HepG2 (cell line): ENCODE results near the gene DNAJA1. TPM values are rescaled to one million over a fixed set of nuclear protein-coding genes. Genes with fewer than 3 reads are reported as not detected.

Experiments
- ATAC-seq: fragments of 200-7000 bp; cut with Tn5 transposase; 3 replicates; pipeline ENCODE4 v1.9.1; 2020; ENCODE audit warnings: mild to moderate bottlenecking, moderate library complexity
- BruUV-seq: library from RNA; stranded (reverse); fragments of 400-500 nt; replicated peaks from 2 replicates; lab custom pipeline; 2021; lab: Mats Ljungman, UMichigan
- CTCF ChIA-PET: fragments of 300-600 bp; formaldehyde crosslinking; extraction: SDS; loops from one replicate; lab custom pipeline; 2021; ENCODE audit warnings: low total read pairs, inconsistent platforms, low intra/inter-chr PET ratio; lab: Yijun Ruan, JAX
- POLR2A ChIA-PET: fragments of 350-600 bp; sonication (Branson Sonifier 250); formaldehyde crosslinking; loops from one replicate; lab custom pipeline; 2020; ENCODE audit warnings: antibody characterized with exemption, inconsistent platforms; lab: Yijun Ruan, JAX
- DNase-seq: peaks from one replicate; pipeline ENCODE4 v3.0.0-alpha.2; 2015; ENCODE audit warnings: low spot score
- FAIRE-seq: peaks from 3 replicates; lab custom pipeline; 2011; peaks lifted over from hg19 to GRCh38; lab: Jason Lieb, UNC
- H2AFZ ChIP-seq: one replicate; pipeline ENCODE4 v1.6.1; 2011; ENCODE audit warnings: low read length, inconsistent platforms
- H3K27ac ChIP-seq: fragments of 300-600 bp; 3 replicates; pipeline ENCODE4 v1.8.0; 2011; ENCODE audit warnings: mixed run types, mild to moderate bottlenecking, mixed read lengths, low read length, inconsistent platforms; ENCODE audit not compliant: insufficient read depth; ENCODE audit errors: extremely low read length
- H3K27me3 ChIP-seq, 2 experiments: fragments of 200-600 bp in 1 of 2; 2 replicates in 1 of 2; 3 replicates in 1 of 2; pipeline versions ENCODE4 v1.6.0 to v1.8.0; 2011; ENCODE audit warnings: low read length in 2 of 2, mild to moderate bottlenecking in 2 of 2, moderate library complexity in 2 of 2, inconsistent platforms in 1 of 2; ENCODE audit not compliant: insufficient read depth in 2 of 2, control insufficient read depth in 1 of 2
- H3K36me3 ChIP-seq, 2 experiments: fragments of 200-600 bp in 1 of 2; replicated peaks in 1 of 2; 2 replicates in 1 of 2; 3 replicates in 1 of 2; pipeline versions ENCODE4 v1.5.1 to v1.8.0; 2011; ENCODE audit warnings: low read length in 2 of 2, inconsistent platforms in 1 of 2; ENCODE audit not compliant: insufficient read depth in 2 of 2, control insufficient read depth in 1 of 2
- H3K4me1 ChIP-seq: 2 replicates; pipeline ENCODE4 v1.5.1; 2012; ENCODE audit warnings: low read length, inconsistent platforms; ENCODE audit not compliant: insufficient read depth
- H3K4me2 ChIP-seq: 2 replicates; pipeline ENCODE4 v1.6.0; 2011; ENCODE audit warnings: low read depth, low read length, inconsistent platforms
- H3K4me3 ChIP-seq, 3 experiments: fragments of 200-600 bp in 1 of 3; sonication (generic), shearing (Covaris generic) in 1 of 3; replicated peaks in 1 of 3; 2 replicates each; pipeline ENCODE4 v1.5.1; 2011 to 2016; ENCODE audit warnings: low read length in 3 of 3, inconsistent platforms in 2 of 3, low read depth in 2 of 3, mild to moderate bottlenecking in 2 of 3, control low read depth in 1 of 3, mixed read lengths in 1 of 3; ENCODE audit not compliant: insufficient read depth in 1 of 3
- H3K79me2 ChIP-seq: one replicate; pipeline ENCODE4 v1.6.1; 2011; ENCODE audit warnings: low read length, inconsistent platforms; ENCODE audit not compliant: insufficient read depth
- H3K9ac ChIP-seq: 2 replicates; pipeline ENCODE4 v1.6.0; 2011; ENCODE audit warnings: mild to moderate bottlenecking, low read depth, low read length, inconsistent platforms; ENCODE audit not compliant: insufficient read depth
- H3K9me3 ChIP-seq: 2 replicates; pipeline ENCODE4 v1.5.1; 2012; ENCODE audit warnings: mild to moderate bottlenecking, low read length
- H4K20me1 ChIP-seq: 2 replicates; pipeline ENCODE4 v1.6.0; 2011; ENCODE audit warnings: inconsistent platforms, mild to moderate bottlenecking, low read length, moderate library complexity; ENCODE audit not compliant: insufficient read depth
- AHDC1 ChIP-seq: sonication (generic); formaldehyde crosslinking; IDR thresholded peaks from 2 replicates; pipeline ENCODE4 v1.5.1; 2020; ENCODE audit warnings: mild to moderate bottlenecking, missing genetic modification reagents, borderline replicate concordance
- ARNTL ChIP-seq: sonication (generic); formaldehyde crosslinking; IDR thresholded peaks from 2 replicates; pipeline ENCODE4 v1.4.0; 2020; ENCODE audit warnings: mild to moderate bottlenecking, missing genetic modification reagents
- CENPX ChIP-seq: sonication (generic); formaldehyde crosslinking; IDR thresholded peaks from 2 replicates; pipeline ENCODE4 v1.9.0; 2021; ENCODE audit warnings: mild to moderate bottlenecking, missing genetic modification reagents, moderate library complexity
- ELF4 ChIP-seq: sonication (generic); formaldehyde crosslinking; IDR thresholded peaks from 2 replicates; pipeline ENCODE4 v1.5.0; 2020; ENCODE audit warnings: missing genetic modification reagents, mild to moderate bottlenecking, moderate library complexity, borderline replicate concordance
- NCOA2 ChIP-seq: sonication (generic); formaldehyde crosslinking; IDR thresholded peaks from 2 replicates; pipeline ENCODE4 v1.8.0; 2022; ENCODE audit warnings: inconsistent platforms
- PCBP1 ChIP-seq: fragments of 200-400 bp; formaldehyde crosslinking; IDR thresholded peaks from 2 replicates; pipeline ENCODE4 v1.6.1; 2017; ENCODE audit warnings: mild to moderate bottlenecking, low read depth, low read length, borderline replicate concordance
- SKI ChIP-seq: fragments of 450-650 bp; IDR thresholded peaks from one replicate; pipeline ENCODE4 v1.6.1; 2018; ENCODE audit warnings: mild to moderate bottlenecking; ENCODE audit not compliant: partially characterized antibody
- SNAPC4 ChIP-seq: sonication (generic); formaldehyde crosslinking; IDR thresholded peaks from 2 replicates; pipeline ENCODE4 v1.4.0; 2020; ENCODE audit warnings: mild to moderate bottlenecking, missing genetic modification reagents
- ZSCAN31 ChIP-seq: sonication (generic); formaldehyde crosslinking; IDR thresholded peaks from 2 replicates; pipeline ENCODE4 v1.5.0; 2020; ENCODE audit warnings: low read depth, mild to moderate bottlenecking, missing genetic modification reagents
- WGBS: methylation state at CpG from one replicate; pipeline ENCODE4 v1.1.6; 2017; ENCODE audit warnings: low lambda C conversion rate; 5-methylcytosine and 5-hydroxymethylcytosine counted together
- in situ Hi-C: cut with HindIII; loops from 2 replicates; pipeline ENCODE4 v1.10.0; 2017; ENCODE audit warnings: low pct_unique_long_range_greater_than_20kb; ENCODE audit not compliant: extremely low pct_ligation_motif_present
- intact Hi-C: fragments of 100-400 bp; cut with micrococcal nuclease; formaldehyde crosslinking; loops from one replicate; pipeline ENCODE4 v1.10.0; 2022; ENCODE audit not compliant: unreplicated experiment
- polyA plus RNA-seq, 8 experiments: library from polyadenylated mRNA; depleted of rRNA in 3 of 8; stranded (reverse) in 7 of 8; unstranded in 1 of 8; fragments of >200 nt; fragmentation: Illumina TruSeq in 4 of 8; extraction: Trizol in 4 of 8; gene quantifications; 2 replicates each; pipeline versions ENCODE4 v1.2.1 to v1.2.3, GENCODE V29; 2011 to 2016; ENCODE audit warnings: low read depth in 4 of 8, missing spikeins in 1 of 8, mixed read lengths in 1 of 8; ENCODE audit not compliant: insufficient read depth in 1 of 8
- total RNA-seq, 5 experiments: library from RNA; depleted of rRNA; stranded (reverse); fragments of >200 nt; fragmentation: Illumina TruSeq; extraction: Trizol; gene quantifications; 2 replicates each; pipeline ENCODE4 v1.2.3, GENCODE V29; 2016; ENCODE audit warnings: low read depth in 1 of 5

Gene DNAJA1
- total and polyA plus RNA-seq, 2 of the 13 experiments (the other 11 are each of a cell fraction or from before 2014, with no cell fraction given): 95.9 to 306 TPM

GRCh38 chr9:33024126-33024965 lies 727 bp upstream of the DNAJA1 start (continued):
- 0 out of 2 replicates have a peak, but pooled peaks have one; percentile 68 for TF ChIP-seq PCBP1

GRCh38 chr9:33025572-33026342 lies 684 bp downstream of the DNAJA1 start:
- under 1% methylated on average over 15 of the region's 36 CpGs for WGBS
- peak overlapping the region; percentile 100 for H3K9ac ChIP-seq
- H4K20me1 ChIP-seq: peaks cover 48% of the 10 kb centered on the region
- peaks cover 70% of the 10 kb centered on the region for H3K4me1 ChIP-seq
- peaks cover 9% of the 10 kb centered on the region in 2 experiments for H3K36me3 ChIP-seq
- intact Hi-C loops (loop anchor here (2.0 kb wide), 1 partner anchor 25 kb away; the partner anchor contains the start of gene APTX), in situ Hi-C loops (no loop called here)
- FAIRE-seq: no peak
- ATAC-seq: peak; percentile 72
- no peaks in the 10 kb centered on the region; a peak in 2 of 5 replicates for H3K27me3 ChIP-seq
- CTCF ChIA-PET: no interaction called here
- H3K79me2 ChIP-seq: peaks cover 88% of the 10 kb centered on the region
- H2AFZ ChIP-seq: no peak overlapping the region
- DNase-seq: peak; percentile 73
- peak overlapping the region; percentile 68 for H3K4me2 ChIP-seq
- POLR2A ChIA-PET: interaction anchor here (1.0 to 3.3 kb wide), 15 partner anchors 9 to 500 kb away, joined by 3 to 38 read pairs (median 10); partner anchors contain the start of genes APTX, RIGI and SMU1
- H3K4me3 ChIP-seq: peak overlapping the region; percentile 98 to 100 (median 100)
- H3K9me3 ChIP-seq: no peaks in the 10 kb centered on the region
- BruUV-seq: no TSS peak
- peak overlapping the region; percentile 96 for H3K27ac ChIP-seq
- TF ChIP-seq AHDC1 (CRISPR knock-in tag) (no peak), ZSCAN31 (CRISPR knock-in tag) (no peak), SNAPC4 (CRISPR knock-in tag) (0 out of 2 replicates have a peak, but pooled peaks have one; percentile 13), ARNTL (no peak), CENPX (no peak), NCOA2 (CRISPR knock-in tag) (no peak), SKI (no peak), ELF4 (CRISPR knock-in tag) (no peak)
